ENCODE results near the gene RTP4.
"Not testable (repeated sequence)": the region's sequence is repeated elsewhere in the genome, so short reads cannot be mapped to it uniquely, and the experiment has no call there.

The RTP4 gene

GRCh38 chr3:187370051-187370450 lies 1.9 kb downstream of the RTP4 start:
- DNase-seq: no peak

GRCh38 chr3:187375581-187375980 lies 7.4 kb downstream of the RTP4 start:
- DNase-seq: no peak

- DNase-seq: no peak
Observed at GRCh38 chr3:187377842-187378241, 9.7 kb downstream of the RTP4 start.

- no peak for DNase-seq
Observed at GRCh38 chr3:187382609-187383151, 14.5 kb downstream of the RTP4 start.

GRCh38 chr3:187383246-187383645 lies 15.1 kb downstream of the RTP4 start:
- no peak for DNase-seq

- DNase-seq: no peak
Observed at GRCh38 chr3:187385296-187385695, 17.1 kb downstream of the RTP4 start.

- DNase-seq: no peak
Observed at GRCh38 chr3:187396661-187397060, 28.5 kb downstream of the RTP4 start.

GRCh38 chr3:187398955-187399354 lies 30.8 kb downstream of the RTP4 start:
- DNase-seq: no peak

GRCh38 chr3:187400756-187401155 lies 32.6 kb downstream of the RTP4 start:
- no peak for DNase-seq

- no peak for DNase-seq
Observed at GRCh38 chr3:187401856-187402255, 33.7 kb downstream of the RTP4 start.

- DNase-seq: no peak
Observed at GRCh38 chr3:187403768-187404288, 35.6 kb downstream of the RTP4 start.

- DNase-seq: no peak
Observed at GRCh38 chr3:187406927-187407326, 38.7 kb downstream of the RTP4 start.

- not testable (repeated sequence) for DNase-seq
Observed at GRCh38 chr3:187411991-187412781, 44.0 kb downstream of the RTP4 start.
